Sigmoid colon (tissue), 4 donors: ENCODE measurements around the gene FMN2.

Source experiments
- CTCF ChIP-seq, 4 experiments: fragments of 450-650 bp in 3 of 4; fragments of 200-600 bp in 1 of 4; IDR thresholded peaks; one replicate each; pipeline ENCODE4 v1.5.1; 2016 to 2019; ENCODE audit warnings: antibody characterized with exemption in 4 of 4, mild to moderate bottlenecking in 3 of 4, moderate library complexity in 2 of 4
- POLR2A ChIP-seq, 2 donors: fragments of 450-650 bp; IDR thresholded peaks; one replicate each; pipeline ENCODE4 v1.6.1; 2016; ENCODE audit warnings: antibody characterized with exemption in 2 of 2, mild to moderate bottlenecking in 2 of 2, moderate library complexity in 2 of 2
- POLR2AphosphoS5 ChIP-seq, 4 donors: sonication (generic); formaldehyde crosslinking; IDR thresholded peaks; one replicate each; pipeline ENCODE4 v1.6.1; 2017; ENCODE audit warnings: antibody characterized with exemption in 4 of 4

DNA sequence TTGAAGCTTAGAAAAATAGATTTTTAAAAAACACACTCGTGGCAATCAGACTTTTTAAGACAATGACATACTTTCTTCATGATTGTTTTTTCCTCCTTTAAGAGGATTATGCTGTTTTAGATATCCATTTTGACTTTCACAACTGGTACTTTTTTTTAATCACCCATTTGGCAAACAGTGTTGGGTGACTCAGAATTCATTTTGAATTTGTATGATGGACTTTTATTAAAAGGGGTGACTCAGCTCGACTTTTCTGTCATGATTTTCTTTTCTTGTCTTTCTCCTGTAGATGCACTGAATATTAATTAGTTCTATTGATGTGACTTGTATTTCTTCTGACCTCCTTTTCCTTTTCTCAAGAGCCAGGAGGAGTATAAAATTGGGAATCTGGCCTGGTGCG is 44.7 kb downstream of the FMN2 start:
- TF ChIP-seq POLR2A (IDR thresholded peaks at IDR 0.05) (no peak), CTCF (IDR thresholded peaks at IDR 0.05) (no peak), POLR2AphosphoS5 (IDR thresholded peaks at IDR 0.05) (no peak)
